Measurements from ENCODE around the gene FIGNL1. TPM values are rescaled to one million over a fixed set of nuclear protein-coding genes. Genes with fewer than 3 reads are reported as not detected.

FIGNL1 gene
- total and polyA plus RNA-seq, 10 of the 15 experiments (the other 5 are each of a cell fraction or from before 2014, with no cell fraction given), result 11.5 to 37.4 (median 29.0) TPM

DNA sequence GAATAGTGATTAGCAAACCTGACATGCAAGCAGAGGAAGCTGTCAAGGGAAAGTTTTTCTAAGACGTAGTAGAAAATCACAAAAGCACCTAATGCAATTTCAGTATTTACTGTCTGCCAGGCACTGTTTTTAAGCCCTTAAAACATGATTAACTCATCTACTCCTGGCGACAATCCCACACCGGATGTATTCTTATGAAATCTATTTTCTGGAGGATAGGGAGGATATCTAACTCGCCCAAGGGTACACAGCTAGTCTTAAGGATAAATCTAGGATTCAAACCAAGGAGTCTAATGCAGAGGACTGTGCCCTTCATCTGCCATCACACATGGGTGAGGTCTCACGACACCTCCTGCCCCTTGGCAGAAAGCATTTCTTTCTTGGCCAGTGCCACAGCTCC, 47.8 kb upstream of the FIGNL1 start:
- intact Hi-C loops (cut with micrococcal nuclease; ENCODE audit: unreplicated experiment) (no loop called here), in situ Hi-C loops (cut with MboI) (no loop called here)
- ATAC-seq, result no peak
- H3K4me1 ChIP-seq (ENCODE audit: control insufficient read depth, insufficient read depth, low read length), result no peaks in the 10 kb centered on the region
- WGBS (ENCODE audit: insufficient coverage, insufficient replicate concordance, low lambda C conversion rate, missing lambda C conversion rate), result 26% methylated on average over 5 of the region's 5 CpGs
- no peak for FAIRE-seq
- no peaks in the 10 kb centered on the region for H3K36me3 ChIP-seq (ENCODE audit: control insufficient read depth in 2 of 2, insufficient read depth in 2 of 2, low read length in 1 of 2)
- SMC1A ChIA-PET (ENCODE audit: uncharacterized antibody, unreplicated experiment), result no interaction called here
- no peak overlapping the region for H2AFZ ChIP-seq (ENCODE audit: control insufficient read depth, low read depth, low read length)
- H3K4me3 ChIP-seq, result no peak overlapping the region
- RAD21 ChIA-PET (ENCODE audit: unreplicated experiment), result no interaction called here
- POLR2A ChIA-PET, result no interaction called here
- peaks cover 5 to 6% of the 10 kb centered on the region in 2 experiments; a peak in 3 of 4 replicates for H3K27me3 ChIP-seq (replicated peaks in 1 of 2; ENCODE audit: control insufficient read depth in 2 of 2, insufficient read depth in 2 of 2, low read length in 1 of 2)
- H3K27ac ChIP-seq (ENCODE audit: control insufficient read depth, insufficient read depth), result no peak overlapping the region
- H4K20me1 ChIP-seq (ENCODE audit: control insufficient read depth, insufficient read depth), result no peaks in the 10 kb centered on the region
- CTCF ChIA-PET, result no interaction called here
- H3K9ac ChIP-seq (ENCODE audit: control insufficient read depth, insufficient read depth, low read length), result no peak overlapping the region
- no TSS peak for BruUV-seq (replicated peaks)
- no peak overlapping the region for H3K4me2 ChIP-seq (ENCODE audit: control insufficient read depth, insufficient read depth)
- H3K79me2 ChIP-seq (ENCODE audit: control insufficient read depth, insufficient read depth, low read length), result no peaks in the 10 kb centered on the region
- no peaks in the 10 kb centered on the region for H3K9me3 ChIP-seq (replicated peaks; ENCODE audit: control insufficient read depth, insufficient read depth, low read length)
- no peak for DNase-seq (ENCODE audit: low read depth, low spot score)
- TF ChIP-seq TCF12 (IDR thresholded peaks at IDR 0.05; ENCODE audit: low read depth, low read length), result no peak
- TF ChIP-seq ATF3 (IDR thresholded peaks at IDR 0.05; ENCODE audit: borderline replicate concordance, extremely low read depth, low read depth, low read length), result no peak
- no peak for TF ChIP-seq JUNB (IDR thresholded peaks at IDR 0.05)
- TF ChIP-seq FOXK2 (IDR thresholded peaks at IDR 0.05), result no peak
- TF ChIP-seq, protein P1, sequence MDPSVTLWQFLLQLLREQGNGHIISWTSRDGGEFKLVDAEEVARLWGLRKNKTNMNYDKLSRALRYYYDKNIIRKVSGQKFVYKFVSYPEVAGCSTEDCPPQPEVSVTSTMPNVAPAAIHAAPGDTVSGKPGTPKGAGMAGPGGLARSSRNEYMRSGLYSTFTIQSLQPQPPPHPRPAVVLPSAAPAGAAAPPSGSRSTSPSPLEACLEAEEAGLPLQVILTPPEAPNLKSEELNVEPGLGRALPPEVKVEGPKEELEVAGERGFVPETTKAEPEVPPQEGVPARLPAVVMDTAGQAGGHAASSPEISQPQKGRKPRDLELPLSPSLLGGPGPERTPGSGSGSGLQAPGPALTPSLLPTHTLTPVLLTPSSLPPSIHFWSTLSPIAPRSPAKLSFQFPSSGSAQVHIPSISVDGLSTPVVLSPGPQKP (IDR thresholded peaks at IDR 0.05; ENCODE audit: low read depth, low read length), result no peak
- no peak for TF ChIP-seq MYB (IDR thresholded peaks at IDR 0.05; ENCODE audit: borderline replicate concordance, low read depth, low read length)
- TF ChIP-seq YY1 (IDR thresholded peaks at IDR 0.05; ENCODE audit: low read depth, low read length), result no peak
- TF ChIP-seq, protein P2, sequence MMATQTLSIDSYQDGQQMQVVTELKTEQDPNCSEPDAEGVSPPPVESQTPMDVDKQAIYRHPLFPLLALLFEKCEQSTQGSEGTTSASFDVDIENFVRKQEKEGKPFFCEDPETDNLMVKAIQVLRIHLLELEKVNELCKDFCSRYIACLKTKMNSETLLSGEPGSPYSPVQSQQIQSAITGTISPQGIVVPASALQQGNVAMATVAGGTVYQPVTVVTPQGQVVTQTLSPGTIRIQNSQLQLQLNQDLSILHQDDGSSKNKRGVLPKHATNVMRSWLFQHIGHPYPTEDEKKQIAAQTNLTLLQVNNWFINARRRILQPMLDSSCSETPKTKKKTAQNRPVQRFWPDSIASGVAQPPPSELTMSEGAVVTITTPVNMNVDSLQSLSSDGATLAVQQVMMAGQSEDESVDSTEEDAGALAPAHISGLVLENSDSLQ (IDR thresholded peaks at IDR 0.05), result no peak
- TF ChIP-seq MXI1 (IDR thresholded peaks at IDR 0.05; ENCODE audit: low read depth, low read length), result no peak
- TF ChIP-seq NKRF (conservative IDR thresholded peaks at IDR 0.05), result no peak
- TF ChIP-seq, protein P3, sequence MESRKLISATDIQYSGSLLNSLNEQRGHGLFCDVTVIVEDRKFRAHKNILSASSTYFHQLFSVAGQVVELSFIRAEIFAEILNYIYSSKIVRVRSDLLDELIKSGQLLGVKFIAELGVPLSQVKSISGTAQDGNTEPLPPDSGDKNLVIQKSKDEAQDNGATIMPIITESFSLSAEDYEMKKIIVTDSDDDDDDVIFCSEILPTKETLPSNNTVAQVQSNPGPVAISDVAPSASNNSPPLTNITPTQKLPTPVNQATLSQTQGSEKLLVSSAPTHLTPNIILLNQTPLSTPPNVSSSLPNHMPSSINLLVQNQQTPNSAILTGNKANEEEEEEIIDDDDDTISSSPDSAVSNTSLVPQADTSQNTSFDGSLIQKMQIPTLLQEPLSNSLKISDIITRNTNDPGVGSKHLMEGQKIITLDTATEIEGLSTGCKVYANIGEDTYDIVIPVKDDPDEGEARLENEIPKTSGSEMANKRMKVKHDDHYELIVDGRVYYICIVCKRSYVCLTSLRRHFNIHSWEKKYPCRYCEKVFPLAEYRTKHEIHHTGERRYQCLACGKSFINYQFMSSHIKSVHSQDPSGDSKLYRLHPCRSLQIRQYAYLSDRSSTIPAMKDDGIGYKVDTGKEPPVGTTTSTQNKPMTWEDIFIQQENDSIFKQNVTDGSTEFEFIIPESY (IDR thresholded peaks at IDR 0.05), result no peak
- no peak for TF ChIP-seq TCF3 (IDR thresholded peaks at IDR 0.05; ENCODE audit: borderline replicate concordance, insufficient read depth, low read depth, low read length)
- TF ChIP-seq ASH2L (IDR thresholded peaks at IDR 0.05; ENCODE audit: borderline replicate concordance, low read depth), result no peak
- no peak for TF ChIP-seq CBX5 (IDR thresholded peaks at IDR 0.05; ENCODE audit: low read depth)
- TF ChIP-seq POLR2A (IDR thresholded peaks at IDR 0.05; ENCODE audit: low read depth, low read length), result no peak
- TF ChIP-seq LARP7 (IDR thresholded peaks at IDR 0.05), result no peak
- TF ChIP-seq CHD4 (IDR thresholded peaks at IDR 0.05), result no peak
- TF ChIP-seq IRF5 (IDR thresholded peaks at IDR 0.05; ENCODE audit: borderline replicate concordance), result no peak
